Activated naive CD8-positive, alpha-beta T cell (primary cell): ENCODE data around the gene PHF20.
A peak's percentile ranks its signal among the peaks of the same experiment; 100 is the strongest.
"Not testable (repeated sequence)": the region's sequence is repeated elsewhere in the genome, so short reads cannot be mapped to it uniquely, and the experiment has no call there.

Experiments used
- H3K27ac Mint-ChIP-seq: one replicate; pipeline ENCODE4 v1.8.0; 2021; ENCODE audit warnings: mixed read lengths
- H3K27me3 Mint-ChIP-seq: one replicate; pipeline ENCODE4 v1.8.0; 2021; ENCODE audit warnings: mixed read lengths
- H3K36me3 Mint-ChIP-seq: one replicate; pipeline ENCODE4 v1.8.0; 2021; ENCODE audit warnings: mixed read lengths
- H3K4me1 Mint-ChIP-seq: one replicate; pipeline ENCODE4 v1.8.0; 2021; ENCODE audit warnings: low read depth, mixed read lengths
- H3K4me3 Mint-ChIP-seq: one replicate; pipeline ENCODE4 v1.8.0; 2021; ENCODE audit warnings: mild to moderate bottlenecking, mixed read lengths
- H3K9me3 Mint-ChIP-seq: one replicate; pipeline ENCODE4 v1.8.0; 2021; ENCODE audit warnings: low read depth, mixed read lengths

The PHF20 gene

DNA sequence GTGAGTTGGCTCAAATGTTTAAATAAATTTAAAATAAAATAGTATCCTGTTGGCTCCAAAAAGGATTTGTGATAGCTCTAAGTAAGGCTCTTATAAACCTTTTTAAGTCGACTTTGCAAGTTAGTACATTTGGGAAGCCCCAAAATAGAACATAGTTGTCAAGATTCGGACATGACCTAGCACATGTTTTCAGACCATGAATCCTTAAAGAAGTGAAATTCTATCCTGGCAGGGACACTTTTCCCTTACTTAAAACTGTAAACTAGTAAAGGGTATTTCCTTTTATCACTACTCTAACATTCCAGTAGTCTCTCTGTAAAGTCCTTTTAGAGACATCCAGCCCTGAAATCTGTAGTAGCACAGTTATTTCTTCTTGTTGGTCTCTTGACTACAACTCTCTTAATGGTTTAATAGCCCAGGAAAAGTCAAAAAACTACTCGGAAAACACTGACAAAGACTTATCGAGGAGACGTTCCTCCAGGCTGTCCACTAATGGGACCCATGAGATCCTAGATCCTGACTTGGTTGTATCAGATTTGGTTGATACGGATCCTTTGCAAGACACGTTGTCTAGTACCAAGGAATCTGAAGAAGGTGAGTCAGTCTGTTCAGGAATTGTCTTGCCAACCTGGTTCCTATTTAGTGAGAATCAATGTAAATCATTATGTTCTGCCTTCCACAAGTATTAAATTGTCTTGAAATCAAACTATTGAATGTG is 98.9 kb downstream of the PHF20 start:
- Mint-ChIP-seq H3K36me3 (peaks cover 10% of the 10 kb centered on the region), H3K4me1 (peaks cover 8% of the 10 kb centered on the region), H3K27ac (peak overlapping the region; percentile 64), H3K9me3 (no peaks in the 10 kb centered on the region), H3K4me3 (no peak overlapping the region), H3K27me3 (no peaks in the 10 kb centered on the region)

DNA sequence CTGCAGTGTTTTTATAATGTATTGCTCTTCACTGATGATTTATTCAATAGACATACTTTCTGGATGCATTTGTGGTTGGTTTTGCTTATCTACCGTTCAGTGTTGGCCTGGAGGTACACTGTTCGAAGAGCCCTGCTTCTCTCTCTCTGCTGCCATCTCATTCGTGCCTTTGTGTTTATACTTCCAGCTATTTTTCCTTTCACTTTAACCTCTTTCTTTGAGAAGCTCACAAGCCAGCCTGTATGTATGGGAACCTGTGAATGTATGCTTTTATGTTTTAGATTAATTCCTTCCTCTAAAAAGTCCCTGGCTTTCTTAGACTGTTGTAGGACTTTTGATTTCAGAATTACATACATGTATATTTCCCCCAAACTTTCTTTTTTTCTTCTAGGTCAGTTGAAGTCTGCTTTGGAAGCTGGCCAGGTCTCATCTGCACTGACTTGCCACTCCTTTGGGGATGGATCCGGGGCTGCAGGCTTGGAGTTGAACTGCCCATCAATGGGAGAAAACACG is 99.5 kb downstream of the PHF20 start:
- peaks cover 10% of the 10 kb centered on the region for H3K36me3 Mint-ChIP-seq

DNA sequence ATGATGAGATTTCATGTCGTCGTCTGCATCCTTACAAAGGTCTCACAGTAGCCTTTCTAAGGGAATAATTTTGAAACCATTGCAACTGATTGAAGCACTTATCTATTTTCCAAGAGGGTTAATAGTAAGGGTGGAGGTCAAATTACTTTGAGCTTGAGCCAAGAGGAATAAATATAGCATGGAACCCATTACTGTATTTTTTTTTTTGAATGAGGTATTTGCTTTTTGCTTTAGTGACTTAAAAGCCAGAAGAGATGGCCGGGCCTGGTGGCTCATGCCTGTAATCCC is 104.2 kb downstream of the PHF20 start:
- peaks cover 23% of the 10 kb centered on the region for H3K4me1 Mint-ChIP-seq
- H3K4me3 Mint-ChIP-seq: no peak overlapping the region
- H3K9me3 Mint-ChIP-seq: no peaks in the 10 kb centered on the region
- peaks cover 7% of the 10 kb centered on the region for H3K36me3 Mint-ChIP-seq
- no peaks in the 10 kb centered on the region for H3K27me3 Mint-ChIP-seq
- H3K27ac Mint-ChIP-seq: peak overlapping the region; percentile 46

More for the DNA sequence above, 99.5 kb downstream of the PHF20 start:
- H3K4me1 Mint-ChIP-seq: peaks cover 7% of the 10 kb centered on the region
- H3K9me3 Mint-ChIP-seq: no peaks in the 10 kb centered on the region
- H3K27me3 Mint-ChIP-seq: no peaks in the 10 kb centered on the region
- H3K4me3 Mint-ChIP-seq: no peak overlapping the region
- peak overlapping the region; percentile 64 for H3K27ac Mint-ChIP-seq

DNA sequence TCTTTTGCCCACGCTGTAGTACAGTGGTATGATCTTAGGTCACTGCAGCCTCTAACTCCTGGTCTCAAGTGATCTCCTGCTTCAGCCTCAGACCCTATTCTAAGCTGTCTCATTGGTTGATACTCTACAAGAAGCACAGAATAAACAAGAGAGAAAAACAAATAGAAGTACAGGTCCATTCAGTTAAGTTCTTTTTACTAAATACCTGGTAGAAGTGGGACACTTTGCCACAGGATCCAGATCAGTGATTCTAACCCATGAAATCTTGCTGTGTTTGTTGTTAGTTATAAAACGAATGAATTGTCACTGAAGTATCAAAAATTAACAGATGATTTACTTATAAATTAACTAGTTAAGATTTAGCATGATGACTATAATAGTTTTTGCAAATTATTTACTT is 105.8 kb downstream of the PHF20 start:
- H3K27ac Mint-ChIP-seq: peak overlapping the region; percentile 58
- no peaks in the 10 kb centered on the region for H3K27me3 Mint-ChIP-seq
- no peak overlapping the region for H3K4me3 Mint-ChIP-seq
- H3K36me3 Mint-ChIP-seq: peaks cover 4% of the 10 kb centered on the region
- H3K9me3 Mint-ChIP-seq: no peaks in the 10 kb centered on the region
- peaks cover 20% of the 10 kb centered on the region for H3K4me1 Mint-ChIP-seq

DNA sequence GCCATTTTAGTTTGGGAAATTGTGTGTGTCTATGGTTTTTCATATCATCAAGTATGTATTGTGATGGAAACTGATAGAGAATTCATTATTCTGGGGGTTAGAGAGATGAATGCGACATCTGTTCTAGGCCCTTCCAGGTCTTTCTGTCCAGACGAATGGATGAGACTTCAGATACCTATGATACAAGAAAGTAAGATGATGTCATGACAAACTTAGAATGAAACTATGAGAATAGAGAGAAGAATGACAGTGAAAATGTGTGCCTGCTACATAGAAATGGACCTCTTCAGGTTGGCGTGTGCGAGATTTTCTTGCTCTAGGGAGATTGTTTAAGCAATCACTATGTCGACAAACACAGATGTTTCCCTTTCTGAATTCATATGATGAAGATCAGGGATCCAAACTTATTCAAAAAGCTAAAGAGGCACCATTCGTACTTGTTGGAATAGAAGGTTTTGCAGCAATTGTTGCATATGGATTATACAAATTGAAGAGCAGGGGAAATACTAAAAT is 106.4 kb downstream of the PHF20 start:
- Mint-ChIP-seq H3K27ac (peak overlapping the region; percentile 36), H3K4me3 (no peak overlapping the region), H3K36me3 (peaks cover 2% of the 10 kb centered on the region), H3K9me3 (no peaks in the 10 kb centered on the region), H3K27me3 (no peaks in the 10 kb centered on the region), H3K4me1 (peaks cover 20% of the 10 kb centered on the region)

DNA sequence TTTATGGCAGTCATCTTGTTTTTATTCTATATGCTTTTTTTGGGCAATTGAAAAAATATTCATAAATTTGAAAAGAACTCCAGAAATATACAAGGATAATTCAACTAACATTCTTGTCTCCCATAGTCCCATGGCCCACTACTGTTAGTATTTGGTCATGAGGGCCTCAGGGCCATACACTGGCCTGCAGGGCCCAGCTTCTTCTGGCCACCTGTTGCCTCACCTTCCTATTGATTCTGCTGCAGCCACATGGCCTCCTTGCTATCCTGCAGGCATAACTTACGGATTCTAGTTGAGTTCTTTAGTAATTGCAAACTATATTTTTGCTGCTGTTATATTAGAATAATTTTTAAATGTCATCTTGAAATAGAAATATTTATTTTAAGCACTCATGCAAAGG is 109.9 kb downstream of the PHF20 start:
- Mint-ChIP-seq H3K36me3 (peaks cover 2% of the 10 kb centered on the region), H3K27ac (no peak overlapping the region), H3K4me3 (no peak overlapping the region), H3K27me3 (no peaks in the 10 kb centered on the region), H3K9me3 (no peaks in the 10 kb centered on the region), H3K4me1 (peaks cover 26% of the 10 kb centered on the region)

DNA sequence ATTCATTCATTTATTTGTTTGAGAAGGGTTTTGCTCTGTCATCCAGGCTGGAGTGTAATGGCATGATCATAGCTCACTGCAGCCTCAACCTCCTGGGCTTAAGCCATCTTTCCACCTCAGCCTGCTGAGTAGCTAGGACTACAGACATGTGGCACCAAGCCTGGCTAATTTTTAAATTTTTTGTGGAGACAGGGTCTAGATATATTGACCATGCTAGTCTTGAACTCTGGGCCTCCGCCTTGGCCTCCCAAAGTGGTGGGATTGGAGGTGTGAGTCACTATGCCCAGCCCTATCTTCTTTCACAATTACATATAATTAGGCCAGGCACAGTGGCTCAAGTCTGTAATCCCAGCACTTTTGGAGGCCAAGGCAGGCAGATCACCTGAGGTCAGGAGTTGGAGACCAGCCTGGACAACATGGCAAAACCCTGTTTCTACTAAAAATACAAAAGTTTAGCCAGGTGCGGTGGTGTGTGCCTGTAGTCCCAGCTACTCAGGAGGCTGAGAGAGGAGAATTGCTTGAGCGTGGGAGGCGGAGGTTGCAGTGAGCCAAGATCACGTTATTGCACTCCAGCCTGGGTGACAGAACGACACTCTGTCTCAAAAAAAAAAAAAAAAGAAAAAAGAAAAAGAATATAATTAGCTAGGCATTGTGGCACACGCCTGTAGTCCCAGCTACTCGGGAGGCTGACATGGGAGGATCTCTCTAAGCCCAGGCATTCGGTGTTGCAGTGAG is 110.8 kb downstream of the PHF20 start:
- not testable (repeated sequence) for H3K4me3 Mint-ChIP-seq, H3K36me3 Mint-ChIP-seq, H3K9me3 Mint-ChIP-seq, H3K27me3 Mint-ChIP-seq
- Mint-ChIP-seq H3K27ac (peak overlapping the region; percentile 34), H3K4me1 (peaks cover 24% of the 10 kb centered on the region)

DNA sequence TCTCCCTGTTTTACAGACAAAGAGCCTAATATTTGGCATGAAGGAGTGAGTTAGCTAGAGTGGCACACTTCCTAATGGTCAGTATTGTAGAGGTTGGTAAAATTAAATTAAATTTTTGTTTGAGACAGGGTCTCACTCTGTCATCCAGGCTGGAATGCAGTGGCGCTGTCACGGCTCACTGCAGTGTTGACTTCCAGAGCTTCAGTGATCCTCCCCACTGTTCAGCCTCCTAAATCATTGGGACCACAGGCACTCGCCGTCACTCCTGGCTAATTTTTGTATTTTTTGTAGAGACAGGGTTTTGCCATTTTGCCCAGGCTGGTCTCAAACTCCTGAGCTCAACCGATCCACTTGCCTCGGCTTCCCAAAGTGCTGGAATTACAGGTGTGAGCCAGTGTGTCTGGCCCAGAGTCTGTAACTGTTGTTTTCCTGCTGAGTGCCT is 111.5 kb downstream of the PHF20 start:
- Mint-ChIP-seq H3K4me3 (no peak overlapping the region), H3K27me3 (no peaks in the 10 kb centered on the region), H3K36me3 (no peaks in the 10 kb centered on the region), H3K4me1 (peaks cover 19% of the 10 kb centered on the region), H3K27ac (peak overlapping the region; percentile 16), H3K9me3 (no peaks in the 10 kb centered on the region)

DNA sequence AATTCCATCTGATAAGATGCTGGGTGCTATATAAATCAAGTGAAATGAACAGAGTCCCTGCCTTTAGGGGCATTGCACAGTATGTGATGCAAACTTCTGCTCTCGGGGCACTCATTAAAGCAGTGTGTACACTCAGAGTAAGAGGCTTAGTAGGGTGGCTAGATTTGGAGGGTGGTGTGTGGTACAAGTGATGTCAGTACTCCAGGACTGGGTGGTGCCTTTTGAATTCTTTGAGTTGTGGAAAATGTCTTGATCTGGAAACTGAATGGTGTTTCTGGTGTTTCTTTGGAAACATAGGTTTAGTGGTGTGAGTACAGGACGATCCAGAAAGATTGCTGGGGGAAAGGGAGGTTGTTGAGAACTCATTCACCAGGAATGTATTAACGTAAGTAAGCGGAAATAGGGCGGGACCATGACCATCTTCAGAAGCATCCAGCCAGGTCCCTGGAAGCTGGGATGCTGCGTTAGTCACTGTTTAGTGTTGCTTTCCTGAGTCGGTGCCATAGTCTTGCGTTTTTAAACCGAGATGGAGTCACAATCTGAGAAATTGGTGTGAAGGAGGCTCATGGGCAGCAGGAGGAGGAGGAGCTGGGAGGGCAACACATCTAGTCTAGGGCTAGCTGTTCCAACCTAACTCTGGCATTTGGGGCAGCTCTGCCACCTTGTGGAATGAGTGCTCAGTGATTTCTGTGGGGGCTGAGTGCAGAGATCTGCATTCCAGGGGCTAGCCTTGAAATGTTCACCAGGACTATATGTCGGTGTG is 112.1 kb downstream of the PHF20 start:
- no peak overlapping the region for H3K4me3 Mint-ChIP-seq
- H3K36me3 Mint-ChIP-seq: no peaks in the 10 kb centered on the region
- H3K9me3 Mint-ChIP-seq: no peaks in the 10 kb centered on the region
- H3K4me1 Mint-ChIP-seq: peaks cover 16% of the 10 kb centered on the region
- H3K27me3 Mint-ChIP-seq: no peaks in the 10 kb centered on the region
- H3K27ac Mint-ChIP-seq: peak overlapping the region; percentile 16

DNA sequence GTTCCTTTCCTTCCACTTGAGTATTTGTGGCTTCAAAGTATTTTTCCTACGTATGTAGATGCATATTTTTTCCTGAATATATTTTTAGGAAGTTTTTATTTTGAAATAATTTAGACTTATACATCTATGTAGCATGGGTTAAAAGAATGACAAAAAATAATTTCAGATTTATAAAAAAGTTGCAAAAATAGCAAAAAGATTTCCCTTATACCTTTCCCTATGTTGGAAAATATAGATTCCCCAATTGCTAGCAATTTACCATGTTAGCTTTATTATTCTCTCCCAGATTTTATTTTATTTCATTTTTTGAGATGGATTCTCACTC is 112.7 kb downstream of the PHF20 start:
- Mint-ChIP-seq H3K4me3 (no peak overlapping the region), H3K36me3 (no peaks in the 10 kb centered on the region), H3K27me3 (no peaks in the 10 kb centered on the region), H3K27ac (no peak overlapping the region), H3K4me1 (peaks cover 16% of the 10 kb centered on the region), H3K9me3 (no peaks in the 10 kb centered on the region)

DNA sequence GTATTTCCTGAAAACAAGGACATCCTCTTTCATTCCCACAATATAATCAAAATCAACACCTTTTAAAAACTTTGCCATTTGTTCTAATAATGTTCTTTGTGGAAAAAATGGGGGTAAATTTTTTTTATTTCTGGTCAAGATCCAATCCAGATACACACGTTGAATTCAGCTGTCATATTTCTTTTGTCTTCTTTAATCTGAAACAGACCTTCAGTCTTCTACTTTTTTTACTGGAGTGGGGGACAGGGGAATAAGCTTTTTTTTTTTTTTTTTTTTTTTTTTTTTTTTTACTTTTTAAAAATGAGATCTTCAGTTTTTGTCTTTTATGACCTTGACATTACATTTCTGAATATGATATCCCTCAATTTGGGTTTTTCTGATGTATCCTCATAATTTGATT is 113.4 kb downstream of the PHF20 start:
- H3K4me1 Mint-ChIP-seq: peaks cover 9% of the 10 kb centered on the region
- no peaks in the 10 kb centered on the region for H3K27me3 Mint-ChIP-seq
- no peaks in the 10 kb centered on the region for H3K9me3 Mint-ChIP-seq
- no peak overlapping the region for H3K4me3 Mint-ChIP-seq
- H3K36me3 Mint-ChIP-seq: no peaks in the 10 kb centered on the region
- H3K27ac Mint-ChIP-seq: no peak overlapping the region

DNA sequence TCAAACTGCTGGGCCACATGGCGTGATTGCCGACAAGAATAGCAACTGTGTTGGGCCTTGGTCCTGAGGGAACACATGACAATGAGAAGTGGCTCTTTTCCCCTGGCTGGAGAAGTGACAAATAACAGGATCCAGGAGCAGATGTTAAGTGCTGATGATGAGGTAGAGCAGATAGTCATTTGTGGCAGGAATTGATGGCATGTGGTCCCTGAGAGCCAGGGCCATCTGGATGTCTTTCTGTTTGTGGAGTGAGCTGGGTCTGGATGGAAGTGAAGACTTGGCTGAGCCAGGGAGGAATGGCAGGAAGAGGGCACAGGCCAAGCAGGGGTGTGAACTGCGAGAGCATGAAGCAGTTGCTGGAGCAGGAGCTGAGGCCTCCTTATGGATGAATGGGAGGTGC is 114.7 kb downstream of the PHF20 start:
- no peak overlapping the region for H3K4me3 Mint-ChIP-seq
- peaks cover 11% of the 10 kb centered on the region for H3K4me1 Mint-ChIP-seq
- peak overlapping the region; percentile 25 for H3K27ac Mint-ChIP-seq
- H3K9me3 Mint-ChIP-seq: no peaks in the 10 kb centered on the region
- no peaks in the 10 kb centered on the region for H3K36me3 Mint-ChIP-seq
- H3K27me3 Mint-ChIP-seq: no peaks in the 10 kb centered on the region

DNA sequence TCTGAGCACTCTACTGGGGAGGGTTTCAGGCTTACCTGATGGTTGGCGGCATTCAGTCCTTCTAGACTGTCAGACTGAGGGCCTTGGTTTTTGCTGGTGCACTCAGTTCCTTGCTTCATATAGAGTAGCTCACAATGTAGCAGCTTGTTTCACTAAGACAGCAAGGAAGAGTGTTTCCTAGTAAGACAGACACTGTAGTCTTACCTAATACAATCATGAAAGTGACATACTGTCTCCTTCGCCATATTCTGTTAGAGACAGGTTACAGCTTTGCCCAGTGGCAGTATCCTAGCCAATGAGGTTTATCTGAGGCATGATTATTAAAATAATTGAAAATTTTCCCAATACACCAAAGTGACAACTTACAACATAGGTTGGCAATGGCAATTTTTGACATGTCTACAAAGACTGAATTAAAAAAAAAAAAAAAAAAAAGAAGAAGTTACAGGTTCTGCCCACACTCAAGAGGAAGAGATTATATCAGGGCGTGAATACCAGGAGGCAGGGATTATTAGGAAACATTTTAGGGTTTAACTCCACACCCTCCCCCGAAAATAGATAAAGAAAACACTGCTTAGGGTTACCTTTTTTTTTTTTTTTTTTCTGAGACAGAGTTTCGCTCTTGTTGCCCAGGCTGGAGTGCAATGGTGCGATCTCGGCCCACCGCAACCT is 115.7 kb downstream of the PHF20 start:
- Mint-ChIP-seq H3K4me1 (peaks cover 12% of the 10 kb centered on the region), H3K36me3 (no peaks in the 10 kb centered on the region), H3K27ac (peak overlapping the region; percentile 58), H3K27me3 (no peaks in the 10 kb centered on the region), H3K9me3 (no peaks in the 10 kb centered on the region), H3K4me3 (no peak overlapping the region)

DNA sequence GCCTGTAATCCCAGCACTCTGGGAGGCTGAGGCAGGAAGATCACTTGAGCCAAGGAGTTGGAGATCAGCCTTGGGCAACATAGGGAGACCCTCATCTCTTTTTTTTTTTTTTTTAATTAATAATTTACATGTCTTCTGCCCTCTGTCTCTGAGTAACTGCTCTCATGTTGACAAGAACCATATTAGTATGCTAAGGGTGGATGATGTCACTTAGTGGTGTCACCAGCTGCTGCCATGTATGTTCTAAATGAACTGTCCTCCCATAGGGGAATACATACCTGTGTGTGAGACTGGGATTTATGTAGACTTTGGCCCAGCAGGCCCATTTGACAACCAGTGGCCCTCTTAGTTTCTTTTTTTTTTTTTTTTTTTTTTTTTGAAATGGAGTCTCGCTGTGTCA is 116.8 kb downstream of the PHF20 start:
- H3K27ac Mint-ChIP-seq: no peak overlapping the region
- H3K27me3 Mint-ChIP-seq: no peaks in the 10 kb centered on the region
- no peaks in the 10 kb centered on the region for H3K9me3 Mint-ChIP-seq
- no peaks in the 10 kb centered on the region for H3K36me3 Mint-ChIP-seq
- H3K4me3 Mint-ChIP-seq: no peak overlapping the region
- peaks cover 16% of the 10 kb centered on the region for H3K4me1 Mint-ChIP-seq

DNA sequence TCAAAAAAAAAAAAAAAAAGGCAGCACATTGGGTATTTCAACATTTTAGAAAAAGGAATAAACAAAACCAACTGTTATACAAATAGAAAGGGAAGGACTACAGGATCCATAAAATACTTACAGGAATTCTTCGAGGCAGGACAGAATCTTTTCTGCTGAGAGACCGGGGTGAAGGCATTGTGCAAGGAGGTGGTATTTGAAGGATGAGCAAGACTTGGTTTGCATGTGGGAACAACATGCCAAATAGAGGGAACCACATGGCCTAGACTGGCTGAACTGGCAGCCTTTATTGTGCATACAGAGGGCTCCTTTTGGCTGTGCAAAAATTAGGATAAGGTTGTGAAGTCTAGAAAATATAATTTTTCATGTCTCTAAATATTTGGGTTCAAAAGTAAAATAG is 119.6 kb downstream of the PHF20 start:
- Mint-ChIP-seq H3K9me3 (no peaks in the 10 kb centered on the region), H3K27me3 (no peaks in the 10 kb centered on the region), H3K4me1 (peaks cover 15% of the 10 kb centered on the region), H3K36me3 (no peaks in the 10 kb centered on the region), H3K4me3 (no peak overlapping the region), H3K27ac (no peak overlapping the region)
